GM18499 (cell line): ENCODE measurements around the gene RNF157.

Experiments
- ATAC-seq: cut with Tn5 transposase; IDR thresholded peaks from one replicate; pipeline ENCODE4 v1.9.1; 2021; ENCODE audit warnings: moderate number of reproducible peaks; ENCODE audit not compliant: insufficient read depth, unreplicated experiment

The RNF157 gene

DNA sequence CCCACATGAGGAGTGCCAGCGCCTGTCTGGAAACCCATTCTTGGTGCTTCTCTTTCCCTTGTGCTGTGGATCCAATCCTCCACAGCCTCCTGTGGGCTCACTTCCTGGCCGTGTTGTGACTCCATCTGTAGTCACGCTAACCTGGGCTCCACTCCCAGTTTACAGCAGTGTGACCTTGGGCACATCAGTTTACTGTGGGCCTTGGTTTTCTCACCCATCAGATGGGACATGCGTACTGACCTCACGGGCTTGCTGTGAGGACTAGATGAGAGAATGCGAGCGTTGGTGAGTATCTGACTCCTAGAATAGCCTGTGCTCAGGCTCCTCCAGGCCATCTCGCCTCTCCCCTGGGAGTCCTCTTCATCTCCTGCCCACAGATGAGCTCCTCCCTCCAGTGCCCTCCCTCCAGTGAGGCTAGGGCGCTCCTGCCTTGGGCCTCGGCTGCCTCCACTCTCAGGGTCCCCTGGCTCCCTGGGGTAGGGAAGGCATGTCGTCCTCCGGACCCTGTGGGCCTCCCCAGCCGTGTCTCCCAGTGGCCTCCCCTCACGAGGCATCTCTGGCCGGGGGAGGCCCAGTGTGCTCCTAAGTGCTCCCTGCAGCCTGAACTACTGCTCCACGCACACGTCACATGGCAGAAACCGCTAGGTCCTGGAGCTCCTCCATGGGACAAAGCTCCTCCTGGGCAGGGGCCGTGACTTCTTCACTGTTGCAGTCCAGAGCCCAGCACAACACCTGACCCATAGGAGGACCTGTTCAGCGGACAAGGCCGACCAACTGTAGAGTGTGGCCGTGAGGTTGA is 94.0 kb downstream of the RNF157 start:
- no peak for ATAC-seq

DNA sequence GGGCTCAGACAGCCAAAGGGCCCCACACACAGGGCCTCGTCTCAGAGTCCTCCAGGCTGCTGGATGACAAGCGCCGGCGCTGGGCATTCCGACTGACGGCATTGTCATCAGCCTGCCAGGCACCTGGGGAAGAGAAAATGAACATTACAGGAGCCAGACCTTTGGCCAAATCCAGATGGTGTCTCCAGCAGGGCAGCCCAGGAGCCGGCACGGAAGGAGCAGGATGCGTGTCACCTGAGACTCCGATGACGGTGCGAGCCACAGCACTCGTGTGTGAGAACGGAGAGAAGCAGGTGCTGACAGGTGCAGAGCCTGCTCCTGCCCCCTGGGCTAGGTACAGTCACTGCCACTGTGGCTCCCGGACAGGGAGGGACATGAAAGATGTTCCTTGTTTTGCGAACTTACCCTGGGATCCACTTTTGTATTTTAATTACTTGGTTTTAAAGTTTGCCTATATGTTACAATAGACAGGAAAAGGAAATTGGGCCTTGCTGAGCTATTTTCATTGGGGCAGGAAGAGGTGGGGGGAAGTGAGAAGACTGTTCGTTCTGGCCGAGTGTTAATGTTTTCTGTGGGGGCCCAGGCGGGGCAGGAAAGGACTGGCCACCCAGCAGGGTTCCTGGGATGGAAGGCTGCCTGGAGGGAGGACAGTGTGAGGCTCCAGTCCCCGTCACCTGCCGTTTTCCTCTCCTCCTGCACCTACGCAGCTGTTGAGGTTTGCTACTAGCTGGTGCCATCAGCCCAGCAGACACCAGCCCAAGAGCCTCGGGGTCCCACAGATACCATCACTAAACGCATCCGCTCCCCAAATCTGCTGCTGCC is 94.9 kb downstream of the RNF157 start:
- ATAC-seq = no peak

- ATAC-seq = no peak
These were observed 97.7 kb downstream of the RNF157 start for GRCh38 chr17:76142585-76143041.

DNA sequence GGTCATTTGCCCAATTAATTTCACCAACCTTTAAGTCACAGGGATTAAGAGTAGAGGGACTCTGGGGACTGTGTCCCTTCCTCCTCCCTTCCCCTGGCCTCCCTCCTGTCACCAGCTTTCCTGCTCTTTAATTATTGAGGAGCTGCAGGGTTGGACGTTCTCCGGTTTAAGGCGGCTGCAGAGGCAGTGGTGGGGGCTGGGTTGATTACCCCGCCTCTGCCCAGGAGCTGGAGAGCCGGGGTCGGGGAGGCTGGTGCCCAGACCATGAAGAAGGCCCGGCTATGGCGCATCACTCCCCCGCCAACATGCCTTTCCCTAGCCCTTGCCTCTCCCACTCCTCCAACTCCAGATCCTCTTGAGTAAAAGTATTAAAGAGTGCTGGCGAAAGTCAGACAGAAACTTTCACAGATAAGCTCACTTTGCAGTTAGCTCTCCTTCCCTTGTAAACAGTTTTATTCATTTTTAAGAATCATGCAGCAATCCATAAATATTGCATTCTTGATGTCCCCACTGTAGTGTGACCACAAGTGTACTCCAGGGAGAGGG is 98.2 kb downstream of the RNF157 start:
- ATAC-seq = no peak

GRCh38 chr17:76141212-76142038 is 98.9 kb downstream of the RNF157 start, which contains the start of gene FOXJ1:
TSS of gene FOXJ1 (minus strand) at chr17:76141245. CDS start at chr17:76140395, 850 bp downstream.
- no peak for ATAC-seq

DNA sequence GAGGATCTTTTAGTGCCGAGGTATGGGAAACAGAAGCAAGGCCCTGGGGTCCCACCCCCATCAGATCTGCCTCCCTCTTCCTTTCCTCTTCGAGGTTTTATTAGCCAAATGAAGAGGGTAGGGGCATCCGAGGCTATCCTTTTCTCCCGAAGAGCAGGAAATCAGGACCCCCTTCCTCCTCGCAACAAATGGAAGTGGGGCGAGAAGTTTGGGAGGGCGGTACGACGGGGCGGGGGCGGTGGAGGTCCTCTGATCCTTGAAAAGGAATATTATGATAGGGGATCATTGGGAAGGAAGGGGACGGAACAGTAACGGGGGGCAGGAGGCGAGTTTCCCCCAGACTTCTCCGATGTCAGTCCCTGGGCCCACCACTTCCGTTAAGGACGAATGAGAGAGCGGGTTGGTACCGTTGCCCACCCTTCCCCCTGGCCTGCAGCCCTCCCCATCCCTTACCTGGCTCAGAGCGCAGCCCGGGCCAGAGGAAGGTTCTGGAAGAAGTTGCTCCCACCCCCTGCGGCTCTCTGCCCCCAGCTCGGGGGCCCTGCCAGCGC is 99.6 kb downstream of the RNF157 start:
- ATAC-seq = no peak

DNA sequence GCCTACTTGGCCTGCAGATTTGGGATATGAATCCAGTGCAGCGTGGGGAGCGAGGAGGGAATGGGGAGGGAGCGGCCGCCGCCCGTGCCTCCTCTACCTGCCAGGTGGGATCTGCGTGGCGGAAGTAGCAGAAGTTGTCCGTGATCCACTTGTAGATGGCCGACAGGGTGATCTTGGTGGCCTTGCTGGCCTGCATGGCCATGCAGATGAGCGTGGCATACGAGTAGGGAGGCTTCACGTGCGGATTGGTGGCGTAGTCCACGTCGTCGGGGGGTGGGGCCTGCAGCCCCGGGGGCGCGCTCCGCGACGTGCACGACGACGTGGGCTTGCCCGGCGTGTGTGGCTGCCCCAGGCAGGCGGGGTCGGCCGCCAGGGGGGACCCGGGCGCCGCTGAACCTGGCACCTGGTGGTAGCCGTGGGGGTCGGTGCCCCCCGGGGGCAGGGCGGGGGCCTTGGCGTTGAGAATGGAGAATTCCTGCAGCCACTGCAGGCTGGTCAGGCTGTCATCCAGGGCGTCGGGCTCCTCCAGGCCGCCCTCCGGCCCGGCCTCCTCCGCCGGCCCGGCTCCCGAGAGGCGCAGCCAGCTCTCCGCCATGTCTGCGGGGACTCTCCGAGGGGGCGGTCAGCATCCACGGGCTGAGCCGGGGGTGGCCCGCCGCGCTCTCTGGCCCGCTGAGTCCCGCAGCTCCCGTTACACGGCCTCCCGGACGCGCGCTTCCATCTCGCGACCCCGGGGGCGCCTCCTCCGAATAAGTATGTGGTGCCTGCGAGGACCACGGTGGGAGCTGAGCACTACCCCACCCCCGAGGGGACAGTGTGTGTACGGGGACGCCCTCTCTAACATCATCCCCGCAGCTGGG is 100.3 kb downstream of the RNF157 start:
- ATAC-seq = no peak

DNA sequence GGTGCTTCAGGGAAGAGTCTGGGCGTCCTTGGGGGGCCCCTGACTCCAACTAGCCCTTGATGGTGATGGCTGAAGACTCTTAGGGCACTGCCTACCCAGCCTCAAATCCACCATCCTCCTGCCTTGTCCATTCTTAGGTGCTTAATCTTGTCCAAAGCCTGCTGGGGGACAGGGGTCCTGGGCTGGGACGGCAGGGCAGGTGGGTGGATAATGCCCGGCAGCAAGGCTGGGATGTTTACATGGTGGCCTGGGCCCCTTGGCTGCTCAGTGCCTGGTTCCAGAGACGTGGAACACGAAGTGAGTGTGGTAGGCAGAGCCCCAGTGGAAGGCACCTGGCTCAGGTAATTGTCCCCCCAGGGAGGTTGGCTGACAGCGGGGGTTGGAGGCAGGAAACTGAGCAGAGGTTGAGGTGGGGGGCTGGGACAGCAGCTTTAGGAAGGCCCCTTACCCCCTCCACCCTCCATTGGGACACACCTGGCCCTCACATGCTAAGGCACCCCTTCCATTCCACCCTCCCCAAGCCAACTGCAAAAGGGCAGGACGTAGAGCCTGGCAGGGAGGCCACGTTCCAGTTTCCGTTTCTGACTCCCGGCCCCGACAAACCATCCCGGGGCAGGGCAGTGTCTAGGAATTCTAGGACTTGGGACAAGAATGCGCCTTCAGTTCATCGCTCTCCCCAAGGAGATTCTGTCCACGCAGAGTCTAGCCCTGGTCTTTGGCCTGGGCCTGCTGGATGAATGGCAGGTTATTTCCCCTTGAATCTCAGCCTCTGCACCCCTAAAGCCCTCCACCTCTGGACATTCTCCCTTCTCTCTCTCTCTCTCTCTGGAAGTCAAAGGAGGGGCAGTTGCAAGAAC is 101.2 kb downstream of the RNF157 start:
- ATAC-seq = no peak

GRCh38 chr17:76138234-76138895 is 101.9 kb downstream of the RNF157 start:
- ATAC-seq = no peak

- ATAC-seq = no peak
These were observed 102.7 kb downstream of the RNF157 start for GRCh38 chr17:76137351-76138233.

GRCh38 chr17:76137001-76137350 is 103.3 kb downstream of the RNF157 start:
- ATAC-seq = no peak

GRCh38 chr17:76136276-76137000 is 103.9 kb downstream of the RNF157 start:
- ATAC-seq = no peak

GRCh38 chr17:76135810-76136188 is 104.5 kb downstream of the RNF157 start:
- no peak for ATAC-seq

DNA sequence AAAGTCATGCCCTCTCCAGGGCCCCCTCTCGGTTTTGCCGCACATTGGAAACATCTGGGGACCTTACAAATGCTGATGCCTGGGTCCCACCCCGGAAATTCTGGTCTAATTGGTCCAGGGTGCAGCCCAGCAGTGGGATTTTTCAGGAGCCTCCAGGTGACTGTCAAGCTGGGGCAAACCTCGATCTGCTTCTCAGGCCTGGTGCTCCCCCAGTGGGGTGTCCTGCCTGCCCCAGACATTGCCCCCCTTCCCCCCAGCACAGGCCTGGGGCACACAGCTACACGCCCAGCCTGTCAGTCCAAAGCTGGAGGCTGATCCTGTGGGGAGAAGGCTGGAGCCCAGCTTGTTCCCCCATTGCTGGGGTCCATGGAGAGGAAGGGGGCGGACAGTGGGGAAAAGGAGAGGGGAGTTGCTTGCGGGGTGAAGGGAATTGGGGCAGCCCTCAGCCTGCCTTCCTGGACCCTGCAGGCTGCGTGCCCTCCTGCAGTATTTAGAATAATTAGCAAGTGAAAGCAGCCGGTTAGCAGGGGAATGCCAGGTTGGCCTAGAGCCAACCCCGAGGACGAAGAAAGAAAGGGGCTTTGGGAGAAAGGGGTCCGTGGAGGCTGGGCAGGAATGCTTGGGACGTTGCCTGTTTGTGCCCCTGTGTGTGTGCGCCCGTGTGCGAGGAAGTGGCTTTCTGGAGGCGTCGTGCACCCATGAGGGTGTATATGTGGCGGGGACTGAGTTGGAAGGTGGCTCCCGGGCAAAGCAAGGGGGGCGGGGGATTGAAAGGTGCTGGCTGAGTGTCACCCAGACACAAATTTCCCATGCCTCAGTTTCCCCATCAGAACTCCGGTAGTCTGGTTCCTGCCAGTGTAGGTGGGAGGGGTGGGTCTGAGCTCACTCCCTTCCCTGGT is 105.1 kb downstream of the RNF157 start:
- ATAC-seq = no peak
